K562 (cell line): ENCODE data around the gene C21orf58. TPM values are rescaled to one million over a fixed set of nuclear protein-coding genes. Genes with fewer than 3 reads are reported as not detected.

Source experiments
- ATAC-seq: fragments of 200-7000 bp; cut with Tn5 transposase; 3 replicates; pipeline ENCODE4 v1.9.1; 2020; ENCODE audit warnings: moderate library complexity
- BruUV-seq: library from RNA; stranded (reverse); fragments of 400-500 nt; replicated peaks from 2 replicates; lab custom pipeline; 2021; lab: Mats Ljungman, UMichigan
- CTCF ChIA-PET: fragments of 300-600 bp; formaldehyde crosslinking; extraction: SDS; loops from one replicate; lab custom pipeline; 2021; ENCODE audit warnings: low intra/inter-chr PET ratio; lab: Yijun Ruan, JAX
- POLR2A ChIA-PET: fragments of 300-600, 350-650 bp; sonication (Branson Sonifier 250); formaldehyde crosslinking; extraction: SDS; loops from one replicate; lab custom pipeline; 2021; ENCODE audit warnings: antibody characterized with exemption, inconsistent platforms; lab: Yijun Ruan, JAX
- DNase-seq, 4 experiments: peaks; one replicate each; pipeline versions ENCODE4 v3.0.0 to v3.0.0-alpha.2; 2011 to 2018; ENCODE audit warnings: low spot score in 3 of 4, mixed read lengths in 3 of 4; ENCODE audit errors: extremely low read depth in 1 of 4
- FAIRE-seq: peaks from 2 replicates; lab custom pipeline; 2011; peaks lifted over from hg19 to GRCh38; lab: Jason Lieb, UNC
- H2AFZ ChIP-seq: 2 replicates; pipeline ENCODE4 v1.6.0; 2011; ENCODE audit warnings: low read depth, low read length, control low read depth, inconsistent platforms
- H3K27ac ChIP-seq: fragments of 200-600 bp; 3 replicates; pipeline ENCODE4 v1.8.0; 2011; ENCODE audit warnings: low read depth, mild to moderate bottlenecking, control low read depth, inconsistent platforms, low read length, moderate library complexity, mixed read lengths; ENCODE audit errors: extremely low read depth
- H3K27me3 ChIP-seq, 2 experiments: fragments of 300-600 bp in 1 of 2; 2 replicates in 1 of 2; 3 replicates in 1 of 2; pipeline versions ENCODE4 v1.6.0 to v1.8.0; 2011; ENCODE audit warnings: inconsistent platforms in 2 of 2, low read length in 2 of 2, mild to moderate bottlenecking in 1 of 2, mixed read lengths in 1 of 2, moderate library complexity in 1 of 2; ENCODE audit not compliant: control insufficient read depth in 2 of 2, insufficient read depth in 2 of 2
- H3K36me3 ChIP-seq: fragments of 300-600 bp; 3 replicates; pipeline ENCODE4 v1.8.0; 2011; ENCODE audit warnings: mild to moderate bottlenecking, low read length, inconsistent platforms; ENCODE audit not compliant: control insufficient read depth, insufficient read depth
- H3K4me1 ChIP-seq, 2 experiments: fragments of 200-600 bp in 1 of 2; replicated peaks in 1 of 2; 2 replicates in 1 of 2; 3 replicates in 1 of 2; pipeline versions ENCODE4 v1.5.1 to v1.8.0; 2011; ENCODE audit warnings: inconsistent platforms in 2 of 2, low read length in 2 of 2, mild to moderate bottlenecking in 1 of 2, mixed read lengths in 1 of 2, moderate library complexity in 1 of 2; ENCODE audit not compliant: control insufficient read depth in 2 of 2, insufficient read depth in 2 of 2
- H3K4me2 ChIP-seq: 2 replicates; pipeline ENCODE4 v1.6.1; 2011; ENCODE audit warnings: low read length, control low read depth, inconsistent platforms, mixed read lengths; ENCODE audit not compliant: insufficient read depth
- H3K4me3 ChIP-seq: fragments of 200-600 bp; sonication (generic), shearing (Covaris generic); 2 replicates; pipeline ENCODE4 v1.5.1; 2016; ENCODE audit warnings: control low read depth, inconsistent platforms
- H3K79me2 ChIP-seq: fragments of 200-600 bp; 3 replicates; pipeline ENCODE4 v1.8.0; 2011; ENCODE audit warnings: low read length, inconsistent platforms; ENCODE audit not compliant: control insufficient read depth, insufficient read depth
- H3K9ac ChIP-seq, 2 experiments: 2 replicates each; pipeline versions ENCODE4 v1.6.0 to v1.6.1; 2011; ENCODE audit warnings: low read depth in 2 of 2, low read length in 2 of 2, control low read depth in 1 of 2, inconsistent platforms in 1 of 2, mild to moderate bottlenecking in 1 of 2, mixed read lengths in 1 of 2; ENCODE audit not compliant: insufficient read depth in 1 of 2
- H3K9me1 ChIP-seq: one replicate; pipeline ENCODE4 v1.6.0; 2011; ENCODE audit warnings: inconsistent platforms, mild to moderate bottlenecking, low read length, moderate library complexity; ENCODE audit not compliant: control insufficient read depth, insufficient read depth
- H3K9me3 ChIP-seq: replicated peaks from 2 replicates; pipeline ENCODE4 v1.5.1; 2011; ENCODE audit warnings: low read depth, low read length, inconsistent platforms; ENCODE audit not compliant: control insufficient read depth, insufficient read depth
- H4K20me1 ChIP-seq: replicated peaks from 2 replicates; pipeline ENCODE4 v1.6.1; 2011; ENCODE audit warnings: low read length, inconsistent platforms, mixed read lengths; ENCODE audit not compliant: control insufficient read depth, insufficient read depth
- BCL6 ChIP-seq: fragments of 250-450 bp; sonication (Bioruptor Pico); IDR thresholded peaks from 2 replicates; pipeline ENCODE4 v1.4.0; 2020
- CAMTA2 ChIP-seq: fragments of 250-450 bp; sonication (Bioruptor Pico); conservative IDR thresholded peaks from 2 replicates; pipeline ENCODE4 v1.5.1; 2022
- CBX8 ChIP-seq: fragments of 200-600 bp; sonication (generic); IDR thresholded peaks from 2 replicates; pipeline ENCODE4 v1.6.1; 2012; ENCODE audit warnings: borderline replicate concordance, mixed run types, low read depth, mild to moderate bottlenecking, moderate library complexity, mixed read lengths, low read length, control low read depth, inconsistent platforms; ENCODE audit not compliant: poor library complexity, severe bottlenecking; ENCODE audit errors: extremely low read depth
- EP400 ChIP-seq: fragments of 450-650 bp; IDR thresholded peaks from 2 replicates; pipeline ENCODE4 v1.6.1; 2017; ENCODE audit warnings: antibody characterized with exemption, mild to moderate bottlenecking, moderate library complexity
- IRF2 ChIP-seq: sonication (generic); formaldehyde crosslinking; IDR thresholded peaks from 2 replicates; pipeline ENCODE4 v1.8.1; 2022; ENCODE audit warnings: mild to moderate bottlenecking, missing genetic modification reagents
- MAZ ChIP-seq, 2 experiments: fragments of 450-650 bp in 1 of 2; sonication (generic) in 1 of 2; formaldehyde crosslinking; IDR thresholded peaks in 1 of 2; conservative IDR thresholded peaks in 1 of 2; 2 replicates each; pipeline versions ENCODE4 v1.4.0 to v1.5.0; 2020; ENCODE audit warnings: mild to moderate bottlenecking in 1 of 2, missing genetic modification reagents in 1 of 2
- MEIS2 ChIP-seq: fragments of 450-650 bp; IDR thresholded peaks from 2 replicates; pipeline ENCODE4 v1.6.1; 2014; ENCODE audit warnings: mild to moderate bottlenecking; ENCODE audit not compliant: partially characterized antibody
- POLR2G ChIP-seq: fragments of 200-400 bp; formaldehyde crosslinking; IDR thresholded peaks from 2 replicates; pipeline ENCODE4 v1.6.1; 2017; ENCODE audit warnings: low read depth, mild to moderate bottlenecking, antibody characterized with exemption, low read length, moderate library complexity
- RBM17 ChIP-seq: fragments of 200-400 bp; formaldehyde crosslinking; IDR thresholded peaks from 2 replicates; pipeline ENCODE4 v1.6.1; 2017; ENCODE audit warnings: low read depth, mild to moderate bottlenecking, low read length, borderline replicate concordance
- SRSF9 ChIP-seq: fragments of 200-400 bp; formaldehyde crosslinking; IDR thresholded peaks from 2 replicates; pipeline ENCODE4 v1.6.1; 2017; ENCODE audit warnings: low read depth, low read length, borderline replicate concordance
- ZBTB7A ChIP-seq: IDR thresholded peaks from 2 replicates; pipeline ENCODE4 v1.6.1; 2011; ENCODE audit warnings: low read depth, mild to moderate bottlenecking, low read length, moderate library complexity, borderline replicate concordance; ENCODE audit not compliant: control insufficient read depth
- ZNF699 ChIP-seq: fragments of 250-450 bp; sonication (Bioruptor Pico); IDR thresholded peaks from 2 replicates; pipeline ENCODE4 v1.8.0; 2021; ENCODE audit warnings: mild to moderate bottlenecking, moderate library complexity; ENCODE audit not compliant: insufficient replicate concordance
- ZNF76 ChIP-seq: fragments of 250-450 bp; sonication (Bioruptor Pico); IDR thresholded peaks from 2 replicates; pipeline ENCODE4 v1.4.0; 2020; ENCODE audit warnings: mild to moderate bottlenecking, moderate library complexity, borderline replicate concordance
- WGBS: fragments of 100-300 bp; shearing (Covaris generic); methylation state at CpG from one replicate; pipeline ENCODE4 v1.1.6; 2016; ENCODE audit warnings: low coverage, mixed read lengths; ENCODE audit not compliant: insufficient coverage; ENCODE audit errors: missing lambda C conversion rate; 5-methylcytosine and 5-hydroxymethylcytosine counted together
- in situ Hi-C: fragments of 300-500 bp; cut with MboI; formaldehyde crosslinking; loops from 4 replicates; pipeline ENCODE4 v1.15.0; 2018; ENCODE audit warnings: inconsistent platforms, mixed read lengths
- intact Hi-C: fragments of 100-400 bp; cut with micrococcal nuclease; formaldehyde crosslinking; loops from 2 replicates; pipeline ENCODE4 v1.14.2; 2022
- polyA plus RNA-seq, 8 experiments: library from polyadenylated mRNA; depleted of rRNA in 4 of 8; stranded (reverse) in 5 of 8; unstranded in 3 of 8; fragments of >200 nt; fragmentation: Nextera tagmentation in 2 of 8; fragmentation: Illumina TruSeq in 1 of 8; extraction: Ambion mirVana in 2 of 8; extraction: Trizol in 1 of 8; gene quantifications; 2 replicates each; pipeline versions ENCODE4 v1.2.1 to v1.2.3, GENCODE V29; 2011 to 2014; ENCODE audit warnings: inconsistent platforms in 1 of 8, missing spikeins in 1 of 8
- total RNA-seq, 7 experiments: library from RNA; depleted of rRNA in 6 of 7; stranded (reverse); fragments of >200 nt in 6 of 7; fragmentation: Illumina TruSeq in 2 of 7; extraction: Trizol in 2 of 7; gene quantifications; 2 replicates each; pipeline versions ENCODE4 v1.2.1 to v1.2.3, GENCODE V29; 2011 to 2021; ENCODE audit warnings: low replicate concordance in 1 of 7

C21orf58 gene
- total and polyA plus RNA-seq, 9 of the 15 experiments (the other 6 are each of a cell fraction or from before 2014, with no cell fraction given), result 1.2 to 30.5 (median 12.4) TPM

- in situ Hi-C loops (no loop called here), intact Hi-C loops (no loop called here)
- ATAC-seq (no peak), DNase-seq (no peak), FAIRE-seq (no peak)
- 86% methylated on average over 11 of the region's 11 CpGs for WGBS
- Histone ChIP-seq H3K9me3 (no peaks in the 10 kb centered on the region), H3K36me3 (peaks cover 98% of the 10 kb centered on the region), H3K27me3 (no peaks in the 10 kb centered on the region), H3K27ac (no peak overlapping the region), H2AFZ (no peak overlapping the region), H3K9me1 (peaks cover 4% of the 10 kb centered on the region), H3K4me1 (peaks cover 0 to 17% of the 10 kb centered on the region in 2 experiments; a peak in 1 of 5 replicates), H3K4me2 (no peak overlapping the region), H3K79me2 (no peaks in the 10 kb centered on the region), H4K20me1 (peaks cover 5% of the 10 kb centered on the region), H3K9ac (peak overlapping the region in 1 of 2 experiments; percentile 57; a peak in 1 of 4 replicates), H3K4me3 (no peak overlapping the region)
- TF ChIP-seq POLR2G (0 out of 2 replicates have a peak, but pooled peaks have one; percentile 10), CAMTA2 (CRISPR knock-in tag) (no peak), MAZ (CRISPR knock-in tag; conservative IDR thresholded peaks at IDR 0.05 in 1 of 2, IDR thresholded peaks at IDR 0.05 in 1 of 2) (no peak)
- ChIA-PET CTCF (no interaction called here), POLR2A (interaction anchor here (0.8 kb wide), 1 partner anchor 13 kb away, joined by 3 read pairs; no protein-coding TSS in a partner anchor)
- no TSS peak for BruUV-seq
Measured at GRCh38 chr21:46351476-46352163, 27.9 kb upstream of the C21orf58 start.

DNA sequence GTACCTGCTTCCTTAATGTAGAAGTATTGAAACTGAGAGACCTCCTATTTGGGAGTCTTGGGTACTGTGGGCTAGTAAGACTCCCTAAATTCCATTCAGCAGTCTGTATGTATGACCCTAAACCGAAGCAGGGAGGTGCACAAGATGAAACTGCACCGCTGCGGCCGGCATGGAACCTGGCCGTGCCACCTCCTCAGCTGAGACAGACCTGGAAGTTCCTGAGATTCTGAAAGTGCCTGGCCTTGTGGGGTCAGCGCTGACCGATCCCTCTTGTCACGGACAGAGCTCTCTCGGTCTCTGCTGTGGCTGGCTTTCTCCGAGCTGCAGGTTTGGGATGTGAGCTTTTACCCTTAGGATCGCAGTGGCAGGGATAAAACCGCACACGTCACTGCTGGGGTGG, 27.3 kb upstream of the C21orf58 start:
- in situ Hi-C loops, result no loop called here
- TF ChIP-seq ZNF76 (CRISPR knock-in tag) (no peak), MEIS2 (no peak), ZBTB7A (no peak), ZNF699 (CRISPR knock-in tag) (no peak), SRSF9 (no peak), IRF2 (CRISPR knock-in tag) (no peak), CBX8 (no peak), BCL6 (CRISPR knock-in tag) (no peak), EP400 (no peak), RBM17 (no peak)

More for the DNA sequence above, 27.3 kb upstream of the C21orf58 start:
- intact Hi-C loops, result no loop called here
- Histone ChIP-seq H3K4me1 (peaks cover 0 to 15% of the 10 kb centered on the region in 2 experiments; a peak in 1 of 5 replicates), H3K4me2 (no peak overlapping the region), H3K9me3 (no peaks in the 10 kb centered on the region), H3K9ac (0 out of 4 replicates have a peak overlapping the region, but pooled peaks of 1 of the 2 experiments have one; percentile 23), H3K79me2 (no peaks in the 10 kb centered on the region), H3K27me3 (no peaks in the 10 kb centered on the region), H3K27ac (no peak overlapping the region), H3K4me3 (no peak overlapping the region), H2AFZ (no peak overlapping the region), H3K9me1 (no peaks in the 10 kb centered on the region), H4K20me1 (peaks cover 5% of the 10 kb centered on the region), H3K36me3 (peaks cover 98% of the 10 kb centered on the region)
- FAIRE-seq, result no peak
- POLR2A ChIA-PET, result no interaction called here
- no peak for DNase-seq
- CTCF ChIA-PET, result no interaction called here
- BruUV-seq, result no TSS peak
- 94% methylated on average over 13 of the region's 13 CpGs for WGBS
- ATAC-seq, result no peak
